Measurements from ENCODE around the gene VWA5B1.

The VWA5B1 gene

GRCh38 chr1:20371411-20371810 lies 80.7 kb downstream of the VWA5B1 start:
- no peak for TF ChIP-seq CTCF (IDR thresholded peaks at IDR 0.05)
- Histone ChIP-seq H3K36me3 (no peaks in the 10 kb centered on the region), H3K9me3 (no peaks in the 10 kb centered on the region), H3K4me3 (no peak overlapping the region), H3K4me1 (peaks cover 0 to 9% (median 5%) of the 10 kb centered on the region in 4 donors), H3K27ac (no peak overlapping the region), H3K27me3 (peaks cover 0 to 73% of the 10 kb centered on the region in 2 donors)
- DNase-seq, result no peak
- intact Hi-C loops (cut with DNase I; ENCODE audit: low total_unique reads), result no loop called here

GRCh38 chr1:20371883-20372282 lies 81.2 kb downstream of the VWA5B1 start:
- intact Hi-C loops (cut with DNase I; ENCODE audit: low total_unique reads), result no loop called here
- H3K4me1 ChIP-seq, result peaks cover 0 to 4% (median under 1%) of the 10 kb centered on the region in 4 donors
- TF ChIP-seq CTCF (IDR thresholded peaks at IDR 0.05), result no peak
- peaks cover 0 to 73% of the 10 kb centered on the region in 2 donors for H3K27me3 ChIP-seq
- H3K9me3 ChIP-seq, result no peaks in the 10 kb centered on the region
- no peak overlapping the region for H3K27ac ChIP-seq
- DNase-seq, result no peak
- H3K36me3 ChIP-seq, result no peaks in the 10 kb centered on the region
- no peak overlapping the region for H3K4me3 ChIP-seq

- DNase-seq, result no peak
- Histone ChIP-seq H3K27me3 (peaks cover 0 to 73% of the 10 kb centered on the region in 2 donors), H3K4me1 (no peaks in the 10 kb centered on the region), H3K27ac (no peak overlapping the region), H3K4me3 (no peak overlapping the region), H3K36me3 (no peaks in the 10 kb centered on the region), H3K9me3 (no peaks in the 10 kb centered on the region)
- intact Hi-C loops (cut with DNase I; ENCODE audit: low total_unique reads), result no loop called here
- no peak for TF ChIP-seq CTCF (IDR thresholded peaks at IDR 0.05)
Measured at GRCh38 chr1:20372676-20373075, 82.0 kb downstream of the VWA5B1 start.

GRCh38 chr1:20373286-20373685 lies 82.6 kb downstream of the VWA5B1 start:
- Histone ChIP-seq H3K27ac (no peak overlapping the region), H3K9me3 (no peaks in the 10 kb centered on the region), H3K4me1 (no peaks in the 10 kb centered on the region), H3K4me3 (no peak overlapping the region), H3K36me3 (no peaks in the 10 kb centered on the region), H3K27me3 (peaks cover 0 to 75% of the 10 kb centered on the region in 2 donors)
- intact Hi-C loops (cut with DNase I; ENCODE audit: low total_unique reads), result no loop called here
- no peak for DNase-seq
- no peak for TF ChIP-seq CTCF (IDR thresholded peaks at IDR 0.05)

- H3K36me3 ChIP-seq, result no peaks in the 10 kb centered on the region
Measured at GRCh38 chr1:20373764-20374163, 83.1 kb downstream of the VWA5B1 start.

More at GRCh38 chr1:20373764-20374163, 83.1 kb downstream of the VWA5B1 start:
- TF ChIP-seq CTCF (IDR thresholded peaks at IDR 0.05), result no peak
- no peak overlapping the region for H3K27ac ChIP-seq
- no peaks in the 10 kb centered on the region for H3K9me3 ChIP-seq
- intact Hi-C loops (cut with DNase I; ENCODE audit: low total_unique reads), result no loop called here
- H3K4me3 ChIP-seq, result no peak overlapping the region
- no peak for DNase-seq
- H3K4me1 ChIP-seq, result no peaks in the 10 kb centered on the region
- H3K27me3 ChIP-seq, result peaks cover 0 to 74% of the 10 kb centered on the region in 2 donors
